Activated T-cell treated with anti-CD3 and anti-CD28 coated beads, Interleukin-2, amount 50 U/mL, for 48 hours (primary cell): ENCODE measurements around the gene DOK6.
"Not testable (repeated sequence)": the region's sequence is repeated elsewhere in the genome, so short reads cannot be mapped to it uniquely, and the experiment has no call there.

Source experiments
- DNase-seq, 2 experiments: peaks; one replicate each; pipeline ENCODE4 v3.0.0-alpha.2; 2020

Gene DOK6

GRCh38 chr18:69819460-69819859 lies 418.8 kb downstream of the DOK6 start:
- DNase-seq = no peak

- no peak for DNase-seq
These were observed 419.9 kb downstream of the DOK6 start for GRCh38 chr18:69820538-69820937.

- no peak for DNase-seq
These were observed 429.5 kb downstream of the DOK6 start for GRCh38 chr18:69830189-69830588.

DNA sequence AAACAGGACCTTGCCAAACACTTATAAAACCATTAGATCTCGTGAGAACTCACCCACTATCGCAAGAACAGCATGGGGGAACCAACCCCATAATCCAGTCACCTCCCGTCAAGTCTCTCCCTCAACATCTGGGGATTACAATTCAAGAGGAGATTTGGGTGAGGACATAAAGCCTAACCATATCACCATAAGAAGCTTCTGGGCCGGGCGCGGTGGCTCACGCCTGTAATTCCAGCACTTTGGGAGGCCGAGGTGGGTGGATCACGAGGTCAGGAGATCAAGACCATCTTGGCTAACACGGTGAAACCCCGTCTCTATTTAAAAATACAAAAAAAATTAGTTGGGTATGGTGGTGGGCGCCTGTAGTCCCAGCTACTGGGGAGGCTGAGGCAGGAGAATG lies 434.3 kb downstream of the DOK6 start:
- DNase-seq = not testable (repeated sequence)

DNA sequence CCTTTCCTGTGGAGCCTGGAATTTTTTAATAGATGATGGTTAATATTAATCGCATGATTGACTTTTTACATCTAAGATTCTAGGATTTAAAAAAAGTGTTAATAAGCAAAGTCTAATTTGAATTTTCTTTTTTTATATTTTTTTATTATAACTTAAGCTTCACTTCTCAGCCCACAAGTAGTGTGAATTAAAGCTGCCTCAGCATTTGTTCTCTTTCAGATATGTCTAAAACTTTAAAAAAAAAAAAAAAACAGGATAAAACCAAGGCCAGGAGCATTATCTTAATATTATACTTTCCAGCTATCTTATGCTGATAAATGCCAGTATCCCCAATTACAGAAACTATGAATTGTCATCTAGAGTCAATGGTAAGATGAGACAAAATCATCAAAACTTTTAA lies 437.3 kb downstream of the DOK6 start:
- no peak for DNase-seq

DNA sequence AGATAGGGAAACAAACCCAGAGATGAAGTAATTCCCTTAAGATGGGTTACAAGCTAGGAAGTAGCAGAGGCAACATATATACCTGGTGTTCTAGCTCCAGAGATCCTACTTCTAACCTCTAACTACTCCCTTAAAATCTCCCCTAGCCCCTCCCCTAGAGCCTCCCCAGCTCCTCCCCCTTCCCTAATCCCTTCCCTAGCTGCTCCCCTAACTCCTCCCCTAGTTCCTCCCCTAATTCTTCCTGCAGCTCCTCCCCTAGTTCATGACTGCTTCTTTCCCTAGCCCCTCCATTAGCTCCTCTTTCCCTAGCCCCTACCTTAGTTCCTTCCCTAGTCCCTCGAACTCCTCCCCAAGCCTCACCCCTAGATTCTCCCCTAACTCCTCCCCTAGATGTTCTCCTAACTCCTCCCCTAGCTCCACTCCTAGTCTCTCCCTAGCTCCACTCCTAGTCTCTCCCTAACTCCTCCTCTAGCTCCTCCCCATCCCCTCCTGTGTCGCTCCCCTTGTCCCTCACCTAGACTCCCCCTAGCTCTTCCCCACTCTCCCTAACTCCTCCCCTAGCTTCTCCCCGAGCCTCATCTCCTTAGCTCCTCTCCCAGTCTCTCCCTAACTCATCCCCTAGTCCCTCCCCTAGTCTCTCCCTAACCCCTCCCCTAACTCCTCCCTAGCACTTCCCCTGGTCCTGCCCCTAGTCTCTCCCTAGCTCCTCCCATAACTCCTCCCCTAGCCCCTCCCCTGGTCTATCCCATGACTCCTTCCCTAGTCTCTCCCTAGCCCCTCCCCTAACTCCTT lies 438.1 kb downstream of the DOK6 start:
- DNase-seq = peak; percentile 55 to 58

GRCh38 chr18:69839497-69839896 lies 438.8 kb downstream of the DOK6 start:
- no peak for DNase-seq

- DNase-seq = no peak
These were observed 439.3 kb downstream of the DOK6 start for GRCh38 chr18:69840001-69840400.

- DNase-seq = no peak
These were observed 439.8 kb downstream of the DOK6 start for GRCh38 chr18:69840445-69840844.

GRCh38 chr18:69841117-69841516 lies 440.4 kb downstream of the DOK6 start:
- no peak for DNase-seq

GRCh38 chr18:69843015-69843414 lies 442.3 kb downstream of the DOK6 start:
- no peak for DNase-seq

DNA sequence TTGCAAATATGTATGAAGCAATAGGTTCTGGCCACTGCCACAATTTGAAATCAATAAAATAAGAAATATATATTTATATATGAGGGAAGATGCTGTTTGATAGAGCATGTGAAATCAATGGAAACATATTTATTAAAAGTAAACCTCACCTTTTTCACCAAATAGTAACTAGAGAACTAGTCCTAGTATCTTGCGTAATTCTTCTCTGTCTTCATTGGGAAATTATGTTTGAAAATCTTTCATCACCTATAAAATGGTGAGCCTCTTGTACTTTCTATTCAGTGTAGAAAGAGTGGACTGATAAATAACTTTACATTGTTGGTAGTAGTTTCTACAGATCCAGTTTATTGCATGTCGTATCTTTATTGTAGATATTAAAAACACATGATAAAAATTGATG lies 444.0 kb downstream of the DOK6 start:
- DNase-seq = no peak

DNA sequence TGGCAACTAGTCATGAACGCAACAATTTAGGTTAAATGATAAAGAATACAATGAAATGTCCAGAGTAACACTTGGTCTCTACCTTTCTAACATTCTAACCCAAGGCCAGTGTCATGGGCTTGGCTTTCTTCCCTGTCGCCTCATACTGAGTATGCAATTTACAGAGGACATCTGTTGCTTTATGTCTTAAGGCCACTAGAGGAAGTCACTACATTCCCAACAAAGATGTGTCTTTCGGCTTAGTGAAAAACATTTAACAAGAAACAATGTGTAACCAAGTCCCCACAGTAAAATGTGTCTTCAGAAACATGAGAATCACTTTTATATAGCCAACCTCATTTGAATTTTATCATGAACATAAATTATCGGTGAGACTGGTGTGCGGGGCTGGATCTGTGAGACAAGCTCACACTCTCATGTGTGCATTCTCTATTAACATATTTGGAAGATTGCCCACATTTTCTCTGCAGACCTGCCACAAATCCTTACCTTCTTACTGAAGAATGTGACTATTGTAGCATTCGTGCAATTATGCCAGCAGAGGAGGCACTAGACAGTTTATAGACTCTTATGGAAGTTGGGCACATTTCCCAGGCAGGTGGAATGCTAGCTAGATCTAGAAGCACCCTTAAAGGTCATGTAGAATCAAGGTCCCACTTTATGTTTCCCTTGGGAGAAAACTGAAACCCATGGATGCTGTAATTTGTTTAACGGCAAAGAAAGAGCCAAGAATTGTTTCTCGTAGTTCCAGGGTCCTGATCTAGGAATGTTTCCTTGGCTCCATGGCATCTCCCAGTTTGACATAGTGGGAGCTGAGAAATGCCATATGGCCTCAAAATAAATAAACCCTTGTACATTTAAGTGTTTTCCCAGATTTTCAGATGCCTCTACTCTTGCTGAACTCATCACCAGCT lies 445.2 kb downstream of the DOK6 start:
- no peak for DNase-seq

- DNase-seq = no peak
These were observed 452.4 kb downstream of the DOK6 start for GRCh38 chr18:69853051-69853450.

GRCh38 chr18:69854455-69854854 lies 453.8 kb downstream of the DOK6 start:
- no peak for DNase-seq

- no peak for DNase-seq
These were observed 458.2 kb downstream of the DOK6 start for GRCh38 chr18:69858897-69859296.

- peak; percentile 42 to 54 for DNase-seq
These were observed 464.1 kb downstream of the DOK6 start for GRCh38 chr18:69864802-69865201.

DNA sequence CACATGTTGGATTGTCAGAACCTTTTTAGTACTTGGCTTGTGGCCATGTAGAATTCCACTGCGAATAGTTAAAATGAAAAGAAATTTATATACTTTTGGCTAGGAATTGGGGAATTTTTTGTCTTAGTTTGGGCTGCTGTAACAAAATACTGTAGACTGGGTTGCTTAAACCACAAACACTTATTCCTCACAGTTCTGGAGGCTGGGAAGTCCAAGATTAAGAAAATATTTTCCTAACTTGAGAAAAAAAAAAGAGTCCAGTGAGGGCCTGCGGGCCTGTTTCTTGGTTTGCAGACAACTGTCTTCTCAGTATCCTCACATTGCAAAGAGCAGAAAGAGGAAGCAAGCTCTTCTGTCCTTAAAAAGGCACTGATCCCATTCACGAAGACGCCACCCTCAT lies 465.1 kb downstream of the DOK6 start:
- DNase-seq = no peak

GRCh38 chr18:69866212-69866611 lies 465.5 kb downstream of the DOK6 start:
- no peak for DNase-seq

- no peak for DNase-seq
These were observed 470.0 kb downstream of the DOK6 start for GRCh38 chr18:69870736-69871135.

DNA sequence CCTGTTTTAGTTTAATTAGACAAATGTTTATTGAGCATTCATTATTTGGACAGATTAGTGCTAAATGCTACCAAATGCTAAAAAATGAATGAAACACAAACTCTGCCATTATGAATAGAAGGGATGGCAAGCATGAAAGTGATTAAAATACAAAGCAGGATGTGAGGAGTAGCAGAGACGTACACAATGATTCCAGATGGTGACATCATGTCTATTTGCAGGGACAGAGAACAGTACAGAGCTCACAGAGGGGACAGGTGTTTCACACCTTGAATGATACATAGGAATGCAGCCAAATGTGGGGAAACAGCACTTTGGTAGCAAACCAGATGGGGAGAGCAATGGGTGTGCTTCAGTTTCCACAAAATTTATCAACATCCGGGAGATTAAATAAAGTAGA lies 470.7 kb downstream of the DOK6 start:
- no peak for DNase-seq

GRCh38 chr18:69872661-69873060 lies 472.0 kb downstream of the DOK6 start:
- DNase-seq = no peak

- DNase-seq = no peak
These were observed 473.4 kb downstream of the DOK6 start for GRCh38 chr18:69874058-69874457.

- DNase-seq = no peak
These were observed 475.8 kb downstream of the DOK6 start for GRCh38 chr18:69876490-69876889.
